Fibroblast of pulmonary artery (primary cell): ENCODE measurements around the gene TLE7.

Experiments
- DNase-seq: peaks from one replicate; pipeline ENCODE4 v3.0.0-alpha.2; 2010; ENCODE audit warnings: low read depth
- H3K4me3 ChIP-seq: replicated peaks from 2 replicates; pipeline ENCODE4 v1.5.1; 2011; ENCODE audit warnings: low read depth, mild to moderate bottlenecking, control low read depth, low read length, moderate library complexity
- CTCF ChIP-seq: IDR thresholded peaks from 2 replicates; pipeline ENCODE4 v1.5.1; 2011; ENCODE audit warnings: mild to moderate bottlenecking, control low read depth, low read length, inconsistent platforms; ENCODE audit errors: missing control alignments

TLE7 gene

GRCh38 chr16:71429581-71429980 is 12.3 kb downstream of the TLE7 start:
- H3K4me3 ChIP-seq, result no peak overlapping the region
- no peak for TF ChIP-seq CTCF
- no peak for DNase-seq

GRCh38 chr16:71428883-71429282 is 13.0 kb downstream of the TLE7 start:
- DNase-seq, result peak; percentile 21
- no peak overlapping the region for H3K4me3 ChIP-seq
- TF ChIP-seq CTCF, result no peak

- TF ChIP-seq CTCF, result no peak
- no peak for DNase-seq
- no peak overlapping the region for H3K4me3 ChIP-seq
Observed at GRCh38 chr16:71428385-71428784, 13.5 kb downstream of the TLE7 start.

GRCh38 chr16:71426880-71427615 is 14.8 kb downstream of the TLE7 start:
- no peak overlapping the region for H3K4me3 ChIP-seq
- no peak for TF ChIP-seq CTCF
- no peak for DNase-seq

- peak; percentile 75 for DNase-seq
- TF ChIP-seq CTCF, result no peak
- peak overlapping the region; percentile 27 for H3K4me3 ChIP-seq
Observed at GRCh38 chr16:71426069-71426879, 15.6 kb downstream of the TLE7 start.

- no peak for DNase-seq
- peak overlapping the region; percentile 27 for H3K4me3 ChIP-seq
- no peak for TF ChIP-seq CTCF
Observed at GRCh38 chr16:71425746-71426068, 16.1 kb downstream of the TLE7 start.
